GM18873 (cell line): ENCODE results near the gene RXRA.

Experiments
- ATAC-seq: cut with Tn5 transposase; IDR thresholded peaks from one replicate; pipeline ENCODE4 v1.9.1; 2021; ENCODE audit warnings: mild to moderate bottlenecking, moderate library complexity, moderate number of reproducible peaks; ENCODE audit not compliant: unreplicated experiment, low FRiP score

The RXRA gene

DNA sequence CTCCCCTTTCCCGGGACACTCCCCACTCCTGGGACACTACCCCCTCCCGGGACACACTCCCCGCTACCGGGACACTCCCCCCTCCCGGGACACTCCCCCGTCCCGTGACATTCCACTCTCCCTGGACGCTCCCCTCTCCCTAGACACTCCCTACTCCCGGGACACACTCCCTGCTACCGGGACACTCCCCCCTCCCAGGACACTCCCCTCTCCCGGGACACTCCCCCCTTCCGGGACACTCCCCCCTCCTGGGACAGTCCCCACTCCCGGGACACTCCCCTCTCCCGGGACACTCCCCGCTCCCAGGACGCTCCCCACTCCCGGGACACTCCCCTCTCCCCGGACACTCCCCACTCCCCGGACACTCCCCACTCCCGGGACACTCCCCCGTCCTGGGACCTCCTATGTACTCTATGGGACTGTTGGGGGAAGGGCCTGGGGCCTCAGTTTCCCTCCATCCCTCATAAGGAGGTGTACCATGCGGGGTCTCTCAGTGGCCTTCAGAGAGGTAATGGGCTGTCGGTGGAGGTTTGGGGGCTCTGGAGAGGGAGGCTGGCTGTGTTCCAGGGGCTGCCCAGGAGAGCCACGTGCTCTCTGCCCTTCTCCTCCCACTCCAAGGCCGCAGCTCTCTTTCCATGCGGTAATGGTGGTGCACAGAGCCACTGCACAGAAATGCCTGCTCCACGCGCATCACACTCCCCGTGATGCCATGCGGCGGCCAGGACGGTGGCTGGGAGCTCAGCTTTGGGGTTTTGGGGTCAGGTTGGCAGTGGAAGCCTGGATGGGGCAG is 96.2 kb downstream of the RXRA start:
- no peak for ATAC-seq

DNA sequence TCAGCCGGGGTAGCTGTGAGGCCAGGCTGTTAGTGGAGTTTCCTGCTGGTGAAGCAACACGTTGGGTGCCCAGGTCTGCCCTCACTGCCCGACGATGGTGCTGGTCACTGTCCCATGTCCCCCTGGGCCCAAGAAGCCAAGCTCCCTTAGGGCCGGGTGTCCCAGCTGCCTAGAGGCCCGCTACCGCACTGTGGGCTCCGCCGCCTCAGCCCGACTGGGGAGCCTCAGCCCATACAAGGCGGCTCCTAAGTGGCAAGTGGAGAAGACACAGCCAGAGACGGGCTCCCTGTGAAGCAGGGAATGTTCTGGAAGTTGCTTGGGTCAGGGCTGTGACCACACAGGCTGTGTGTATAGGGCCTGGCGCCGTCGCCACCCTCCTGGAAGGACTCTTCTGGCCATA is 96.9 kb downstream of the RXRA start:
- no peak for ATAC-seq

DNA sequence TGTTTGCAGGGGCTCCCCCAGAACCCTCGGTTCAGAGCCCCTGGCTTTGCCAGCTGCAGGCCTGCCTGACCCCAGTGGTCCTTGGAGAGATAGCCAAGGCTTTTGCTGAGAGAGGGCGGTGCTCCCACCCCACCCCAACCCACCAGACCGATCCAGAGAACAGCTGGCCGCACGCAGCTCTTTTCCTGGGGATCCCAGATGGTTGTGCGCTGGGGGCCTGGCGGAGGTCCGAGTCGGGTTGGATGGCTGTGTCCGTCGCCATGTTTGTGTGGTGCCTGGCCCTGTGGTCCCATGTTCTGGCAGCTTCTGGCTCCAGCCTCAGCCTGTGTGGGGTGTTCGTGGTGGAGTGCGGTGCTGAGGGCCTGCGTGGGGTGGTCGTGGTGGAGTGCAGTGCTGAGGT is 97.5 kb downstream of the RXRA start:
- no peak for ATAC-seq

DNA sequence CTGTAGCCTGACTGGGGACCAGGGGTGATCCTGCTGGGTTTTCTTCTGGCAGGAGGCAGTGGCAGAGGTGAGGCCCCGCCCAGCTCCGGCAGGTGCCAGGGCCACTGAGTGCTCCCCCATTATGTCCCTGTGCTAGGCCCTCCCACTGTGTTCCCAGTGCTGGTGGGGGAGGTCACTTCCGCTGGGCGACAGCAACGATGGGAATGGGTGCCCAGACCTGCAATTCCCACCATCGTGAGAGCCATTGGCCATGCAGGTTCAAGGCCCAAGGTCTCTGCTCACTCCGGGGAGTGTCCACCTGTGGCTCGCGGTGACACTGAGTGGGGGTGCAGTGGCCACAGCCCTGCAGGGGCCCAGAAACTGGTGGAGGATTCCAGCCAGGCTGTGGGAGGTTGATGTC is 98.6 kb downstream of the RXRA start:
- ATAC-seq: no peak

DNA sequence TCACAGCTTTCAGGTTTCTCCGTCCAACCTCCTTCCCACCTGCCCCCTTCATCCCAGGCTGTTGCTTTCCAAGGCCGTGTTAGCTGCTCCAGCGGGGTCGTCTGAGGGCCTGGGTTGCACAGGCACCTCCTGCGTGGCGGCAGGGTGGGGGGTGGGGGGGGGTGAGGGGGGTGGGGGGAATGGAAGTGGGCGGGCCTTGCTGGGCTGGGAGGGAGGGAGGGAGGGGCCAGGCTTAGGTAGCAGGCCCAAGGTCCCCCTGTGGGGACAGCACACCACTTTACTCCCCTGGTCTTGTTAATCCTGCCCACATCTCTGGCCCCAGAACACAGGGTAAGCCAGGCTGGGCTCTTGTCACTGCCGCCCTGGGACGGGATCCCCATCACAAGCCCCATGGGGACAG is 99.1 kb downstream of the RXRA start:
- ATAC-seq: no peak

DNA sequence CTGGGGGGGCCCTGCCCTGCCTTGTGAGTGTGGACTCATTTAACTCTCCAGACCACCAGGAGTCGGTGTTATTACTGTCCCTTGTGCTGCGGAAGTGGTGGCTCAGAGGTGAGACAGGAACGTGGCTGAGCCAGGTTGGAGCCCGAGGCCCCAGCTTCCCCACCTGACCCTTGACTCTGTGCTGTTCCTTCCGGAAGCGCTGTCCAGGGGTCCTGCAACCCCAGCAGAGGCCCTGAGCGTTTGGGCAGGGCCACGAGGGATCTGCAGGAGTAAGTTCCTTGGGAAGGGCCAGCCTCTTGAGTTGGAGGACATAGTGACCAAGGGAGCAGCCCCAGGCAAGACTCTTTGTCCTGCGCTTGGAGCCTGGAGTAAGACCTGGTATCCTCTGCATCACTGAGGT is 99.6 kb downstream of the RXRA start:
- no peak for ATAC-seq

DNA sequence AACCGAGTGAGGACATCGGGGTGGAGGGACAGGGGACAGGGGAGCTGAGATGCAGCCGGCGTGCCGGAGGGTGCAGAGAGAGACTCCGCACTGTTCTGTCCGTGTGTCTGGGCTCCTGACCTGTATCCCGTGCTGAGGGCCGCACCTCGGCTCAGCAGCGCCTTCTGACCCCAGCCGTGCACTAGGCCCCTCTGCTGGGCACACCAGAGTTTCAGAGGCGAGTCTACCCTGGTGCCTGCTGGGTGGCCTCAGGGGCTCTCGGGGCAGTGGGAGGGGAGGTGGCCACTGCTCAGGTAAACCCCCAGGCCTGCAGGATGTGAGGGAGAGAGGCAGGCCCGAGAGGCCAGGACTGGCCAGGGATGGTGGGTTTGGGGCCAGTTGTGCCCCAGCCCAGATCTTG is 100.2 kb downstream of the RXRA start:
- ATAC-seq: no peak

DNA sequence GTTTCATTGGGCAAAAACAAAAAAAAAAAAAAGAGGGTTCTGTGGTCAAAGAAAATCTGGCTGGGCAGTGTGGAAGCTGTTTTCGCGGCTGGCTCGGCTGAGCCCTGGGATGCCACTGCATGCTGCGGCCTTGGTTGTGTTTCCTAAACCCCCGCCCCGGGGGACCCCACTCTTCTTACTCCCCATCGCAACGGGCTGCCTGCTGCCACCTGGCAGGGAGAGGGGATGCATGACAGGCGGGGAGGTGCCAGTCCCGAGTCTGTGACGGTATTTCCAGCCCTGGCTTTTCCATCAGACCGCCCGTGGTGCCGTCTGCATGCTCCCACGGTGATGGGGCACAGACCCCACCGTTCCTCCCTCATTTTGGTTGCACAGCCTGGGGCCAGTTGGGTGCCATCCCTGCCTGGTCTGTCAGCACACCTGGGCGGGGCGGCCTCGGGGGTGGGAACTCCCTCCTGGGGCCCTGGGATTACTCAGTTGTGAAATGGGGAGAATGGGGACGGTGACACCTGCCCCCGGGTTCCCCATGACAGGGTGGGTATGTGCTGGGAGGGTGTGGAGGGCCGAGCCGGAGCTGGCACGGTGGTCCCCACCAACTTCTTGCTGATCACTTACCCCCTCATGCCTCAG is 101.0 kb downstream of the RXRA start:
- no peak for ATAC-seq

DNA sequence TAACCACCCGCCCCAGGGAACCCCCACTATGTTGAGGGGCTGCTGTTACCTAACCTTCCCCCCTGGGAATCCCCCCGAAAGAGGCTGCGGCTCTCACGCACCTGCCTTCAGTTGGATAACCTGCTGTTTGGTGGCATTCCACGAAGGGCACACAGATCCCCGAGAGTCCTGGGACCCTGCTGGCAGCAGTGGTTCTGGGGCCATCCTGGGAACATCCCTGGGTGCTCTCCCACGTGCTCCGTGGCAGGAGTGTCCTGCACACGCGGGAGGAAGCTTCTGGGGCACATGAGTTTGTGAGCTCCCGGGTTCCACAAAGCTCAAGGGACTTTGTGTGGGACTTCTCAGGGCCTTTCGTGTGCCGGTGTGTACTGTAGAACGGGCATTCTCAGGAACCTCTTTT is 102.3 kb downstream of the RXRA start:
- no peak for ATAC-seq

DNA sequence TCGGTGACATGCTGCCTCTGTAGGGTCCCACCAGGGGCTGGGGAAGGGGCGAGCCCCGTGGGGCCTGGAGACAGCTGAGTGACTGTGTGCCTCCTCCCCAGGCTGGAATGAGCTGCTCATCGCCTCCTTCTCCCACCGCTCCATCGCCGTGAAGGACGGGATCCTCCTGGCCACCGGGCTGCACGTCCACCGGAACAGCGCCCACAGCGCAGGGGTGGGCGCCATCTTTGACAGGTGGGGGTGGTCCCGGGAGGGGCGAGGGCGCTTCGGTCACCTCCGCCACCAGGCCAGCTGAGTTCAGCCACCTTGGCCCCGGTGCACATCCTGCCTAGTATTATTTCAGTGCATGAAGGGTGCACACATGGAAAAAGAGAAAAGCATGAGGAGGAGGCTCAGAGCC is 102.8 kb downstream of the RXRA start:
- no peak for ATAC-seq

DNA sequence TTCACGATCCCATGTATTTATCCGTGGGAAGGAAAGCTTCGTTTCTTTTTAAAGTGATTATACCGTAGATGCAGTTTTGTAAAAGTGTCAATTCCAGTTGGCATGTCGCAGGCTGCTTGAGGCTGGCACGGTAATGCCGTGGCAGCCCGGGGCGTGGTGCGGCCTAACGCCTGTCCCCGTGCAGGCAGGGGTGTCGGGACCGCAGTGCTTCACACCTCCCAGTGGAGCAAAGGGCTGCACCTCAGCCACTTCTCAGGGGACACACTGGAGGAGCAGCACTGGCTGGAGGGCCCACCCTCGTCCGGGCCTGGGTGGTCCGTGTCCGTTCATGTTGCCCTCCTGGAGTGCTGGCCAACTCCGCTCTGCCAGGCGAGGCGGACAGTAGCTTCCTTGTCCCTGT is 103.2 kb downstream of the RXRA start:
- no peak for ATAC-seq

DNA sequence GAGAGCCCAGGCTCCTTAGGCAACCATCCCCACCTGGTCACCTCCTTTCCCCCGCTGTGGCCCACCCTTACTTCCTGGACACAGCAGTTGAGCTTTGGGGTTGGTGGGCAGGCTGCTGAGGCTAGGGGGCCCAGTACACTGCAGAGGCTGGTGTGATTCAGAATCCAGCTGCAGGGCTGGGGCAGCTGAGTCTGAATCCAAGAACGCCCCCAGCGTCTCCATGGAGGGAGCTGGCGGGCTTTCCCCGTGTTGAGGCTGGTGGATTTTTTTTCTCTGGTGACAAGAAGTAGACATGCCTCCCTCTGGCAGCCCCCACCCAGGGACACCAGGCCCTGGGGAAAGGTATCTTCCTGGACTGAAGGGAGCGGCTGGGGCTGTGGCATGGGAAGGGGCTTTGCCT is 104.8 kb downstream of the RXRA start:
- no peak for ATAC-seq

DNA sequence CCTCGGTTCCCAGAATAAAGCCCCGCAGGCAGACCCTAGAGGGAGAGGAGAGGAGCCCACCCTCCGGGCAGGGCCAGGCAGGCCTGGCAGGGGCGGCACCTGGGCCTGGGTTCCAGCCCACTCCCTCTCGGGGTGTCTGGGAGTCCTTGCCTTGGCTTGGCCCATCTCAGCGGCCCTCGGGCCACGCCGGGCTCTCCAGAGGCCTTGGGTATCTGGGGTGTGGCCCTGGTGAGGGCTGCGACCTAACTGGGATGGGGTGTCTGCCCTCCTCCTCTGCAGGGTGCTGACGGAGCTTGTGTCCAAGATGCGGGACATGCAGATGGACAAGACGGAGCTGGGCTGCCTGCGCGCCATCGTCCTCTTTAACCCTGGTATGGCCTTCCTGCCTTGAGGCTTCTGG is 105.4 kb downstream of the RXRA start:
- ATAC-seq: no peak

DNA sequence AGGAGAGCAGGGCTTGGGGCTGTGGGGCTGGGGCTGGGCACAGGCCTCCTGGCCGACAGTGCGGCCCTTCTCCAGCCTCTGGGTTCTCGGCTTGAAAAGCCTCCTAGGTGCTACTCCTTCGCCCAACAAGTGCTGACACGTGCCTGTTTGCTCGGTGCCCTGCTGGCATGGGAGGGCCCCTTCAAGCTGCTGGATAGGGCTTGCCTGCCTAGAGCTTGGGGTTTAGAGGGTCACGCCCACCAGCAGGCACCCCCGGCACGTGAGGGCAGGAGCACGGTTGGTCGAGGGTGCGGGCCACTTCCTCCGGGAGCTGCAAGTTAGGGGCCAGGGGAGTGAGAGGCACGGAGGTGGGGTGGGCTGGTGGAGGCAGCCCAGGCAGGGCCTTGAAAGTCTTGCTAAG is 106.2 kb downstream of the RXRA start:
- ATAC-seq: no peak

DNA sequence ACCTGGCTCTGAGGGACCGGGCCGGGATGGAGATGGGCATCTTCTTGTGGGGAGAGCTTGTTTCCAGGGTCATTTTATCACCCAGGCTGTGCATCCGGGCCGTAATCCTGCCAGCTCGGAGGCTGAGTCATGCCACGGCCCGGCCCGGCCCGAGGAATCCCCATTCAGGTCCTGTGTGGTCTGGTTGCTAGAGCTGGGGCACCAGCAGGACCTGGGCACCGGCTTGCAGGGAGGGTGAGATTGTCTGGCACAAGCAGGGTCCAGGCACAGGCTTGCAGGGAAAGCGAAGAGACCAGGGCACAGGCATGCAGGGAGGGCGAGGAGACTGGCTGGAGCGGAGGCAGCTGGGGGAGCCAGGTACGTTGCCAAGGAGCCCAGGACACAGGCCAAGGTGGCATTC is 106.8 kb downstream of the RXRA start:
- no peak for ATAC-seq

DNA sequence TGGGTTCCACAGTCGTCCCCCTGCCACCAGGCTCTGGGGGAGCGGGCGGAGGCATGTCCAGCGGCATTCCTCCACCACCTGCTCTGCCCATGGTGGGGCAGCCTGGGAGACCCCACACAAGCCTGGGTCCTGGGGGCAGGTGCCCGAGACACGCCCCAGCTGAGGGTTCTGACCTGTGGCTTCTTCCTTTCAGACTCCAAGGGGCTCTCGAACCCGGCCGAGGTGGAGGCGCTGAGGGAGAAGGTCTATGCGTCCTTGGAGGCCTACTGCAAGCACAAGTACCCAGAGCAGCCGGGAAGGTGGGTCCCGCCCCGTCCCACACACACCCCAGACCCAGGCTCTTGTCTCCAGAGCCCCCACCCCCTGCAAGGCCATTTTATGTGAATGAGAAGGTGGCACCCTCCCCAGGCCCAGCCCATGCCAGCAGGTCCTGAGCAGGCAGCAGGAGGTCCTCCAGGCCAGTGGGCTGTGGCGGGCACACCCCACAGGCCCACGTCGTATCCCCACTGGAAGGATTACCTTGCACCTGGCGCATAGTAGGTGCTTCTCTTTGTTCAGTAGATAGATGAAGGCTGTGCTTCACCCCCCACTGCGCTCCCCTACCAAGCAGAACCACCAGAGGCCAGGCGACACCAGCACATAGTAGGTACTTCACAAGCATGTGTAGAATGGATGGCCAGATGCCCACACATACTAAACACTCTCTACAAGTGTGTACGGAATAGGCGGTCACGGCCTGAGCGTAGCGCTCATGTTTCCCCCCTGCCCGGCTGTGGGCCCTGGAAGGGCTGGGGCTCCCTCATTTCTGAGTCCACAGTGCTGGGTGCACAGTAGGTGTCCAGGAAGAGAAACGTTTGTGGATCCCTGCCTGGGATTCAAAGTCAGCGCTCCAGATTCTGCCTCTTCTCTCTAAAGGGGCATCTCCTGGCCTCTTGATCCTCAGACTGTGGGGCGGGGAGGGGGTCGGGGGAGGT is 107.9 kb downstream of the RXRA start:
- ATAC-seq: no peak

DNA sequence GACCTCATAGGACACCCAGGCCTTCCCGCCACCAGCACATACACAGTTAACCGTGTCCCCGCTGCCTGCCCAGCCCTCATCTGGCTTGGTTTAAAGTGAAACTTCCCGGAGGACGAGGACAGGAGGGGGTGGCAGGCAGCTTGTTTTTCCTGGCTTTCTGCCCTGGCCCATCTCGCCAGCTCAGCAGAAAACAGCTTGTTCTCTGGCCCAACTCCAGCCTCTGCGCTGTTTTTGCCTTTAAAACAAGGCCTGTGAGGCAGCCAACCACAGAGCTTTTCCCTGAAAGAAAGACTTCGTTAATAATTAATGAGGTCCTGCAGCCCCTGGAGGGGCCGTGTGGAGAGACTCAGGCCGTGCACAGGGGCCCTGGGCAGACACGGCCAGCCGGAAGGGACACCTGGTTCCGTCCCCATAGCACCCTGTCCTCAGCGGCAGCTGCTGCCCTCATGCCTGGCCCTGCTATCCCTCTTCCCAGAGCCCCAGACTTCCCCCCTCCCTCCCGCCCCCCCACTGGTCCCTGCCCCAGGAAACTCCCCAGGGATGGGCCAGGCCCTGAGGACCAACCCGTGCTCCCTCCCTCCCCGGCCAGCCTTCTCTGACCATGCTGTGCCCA is 108.7 kb downstream of the RXRA start:
- ATAC-seq: no peak

DNA sequence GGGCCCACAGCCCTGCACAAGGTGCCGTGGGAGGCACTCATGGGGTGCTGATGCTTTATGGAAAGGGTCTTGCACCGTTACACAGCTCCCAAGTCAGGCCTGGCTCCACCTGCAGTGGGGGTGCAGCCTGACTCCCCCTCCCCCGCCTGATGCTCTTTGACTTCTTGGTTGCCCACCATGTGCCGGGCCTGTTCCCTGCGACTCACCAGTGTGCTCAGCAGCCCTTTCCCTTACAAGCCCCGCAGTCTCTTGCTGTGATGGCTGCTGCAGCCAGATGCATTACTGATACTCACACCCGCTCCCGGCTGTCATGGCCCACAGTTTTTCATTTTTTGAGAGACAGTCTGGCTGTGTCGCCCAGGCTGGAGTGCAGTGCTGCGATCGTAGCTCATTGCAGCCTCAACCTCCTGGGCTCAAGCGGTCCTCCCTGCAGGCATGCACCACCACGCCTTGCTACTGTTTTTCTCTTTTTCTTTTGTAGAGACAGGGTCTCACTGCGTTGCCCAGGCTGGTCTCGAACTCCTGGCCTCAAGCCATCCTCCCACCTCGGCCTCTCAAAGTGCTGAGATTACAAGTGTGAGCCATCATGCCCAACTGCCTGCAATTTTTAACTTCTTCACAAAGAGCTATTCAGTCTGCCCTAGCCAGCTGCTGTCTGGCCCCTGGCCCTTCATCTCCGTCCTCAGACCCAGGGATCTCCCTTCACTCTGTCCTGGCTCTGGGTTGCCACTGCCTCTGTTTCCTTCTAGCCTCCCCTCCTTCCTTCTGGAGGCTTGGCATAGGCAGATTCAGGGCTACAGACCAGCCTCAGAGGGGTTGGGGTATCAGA is 109.5 kb downstream of the RXRA start:
- ATAC-seq: no peak

DNA sequence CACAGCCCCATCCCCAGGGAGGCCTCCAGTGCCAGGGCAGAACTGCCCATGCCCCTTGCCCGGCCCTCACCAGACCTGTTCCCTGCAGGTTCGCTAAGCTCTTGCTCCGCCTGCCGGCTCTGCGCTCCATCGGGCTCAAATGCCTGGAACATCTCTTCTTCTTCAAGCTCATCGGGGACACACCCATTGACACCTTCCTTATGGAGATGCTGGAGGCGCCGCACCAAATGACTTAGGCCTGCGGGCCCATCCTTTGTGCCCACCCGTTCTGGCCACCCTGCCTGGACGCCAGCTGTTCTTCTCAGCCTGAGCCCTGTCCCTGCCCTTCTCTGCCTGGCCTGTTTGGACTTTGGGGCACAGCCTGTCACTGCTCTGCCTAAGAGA is 110.1 kb downstream of the RXRA start:
- ATAC-seq: no peak

DNA sequence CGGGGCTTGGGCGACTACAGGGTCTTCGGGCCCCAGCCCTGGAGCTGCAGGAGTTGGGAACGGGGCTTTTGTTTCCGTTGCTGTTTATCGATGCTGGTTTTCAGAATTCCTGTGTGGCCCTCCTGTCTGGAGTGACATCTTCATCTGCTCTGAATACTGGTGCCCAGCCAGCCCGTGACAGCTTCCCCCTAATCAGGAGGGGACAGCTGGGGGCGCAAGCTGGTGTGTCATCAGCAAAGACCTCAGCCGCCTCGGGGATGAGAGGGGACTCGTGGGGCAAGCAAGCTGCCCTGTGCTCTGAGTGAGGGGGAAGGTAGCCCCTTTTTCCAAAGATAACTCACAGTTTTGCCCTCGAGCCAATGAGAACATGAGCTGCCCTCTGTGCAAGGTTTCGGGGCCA is 110.7 kb downstream of the RXRA start:
- ATAC-seq: no peak
